IgD-negative memory B cell (primary cell): Measurements from ENCODE around the gene CALR3. TPM values are rescaled to one million over a fixed set of nuclear protein-coding genes. Genes with fewer than 3 reads are reported as not detected.

Source experiments
- H3K27ac Mint-ChIP-seq, 3 donors: one replicate each; pipeline ENCODE4 v1.8.0; 2020 to 2022; ENCODE audit warnings: mild to moderate bottlenecking in 3 of 3, mixed read lengths in 3 of 3, moderate library complexity in 1 of 3
- H3K27me3 Mint-ChIP-seq: one replicate; pipeline ENCODE4 v1.8.0; 2021; ENCODE audit warnings: mixed read lengths
- H3K36me3 Mint-ChIP-seq: one replicate; pipeline ENCODE4 v1.8.0; 2020; ENCODE audit warnings: mild to moderate bottlenecking, mixed read lengths
- H3K4me1 Mint-ChIP-seq, 3 donors: one replicate each; pipeline ENCODE4 v1.8.0; 2020 to 2022; ENCODE audit warnings: mixed read lengths in 3 of 3, mild to moderate bottlenecking in 1 of 3
- H3K4me3 Mint-ChIP-seq, 4 donors: one replicate each; pipeline ENCODE4 v1.8.0; 2020 to 2022; ENCODE audit warnings: mild to moderate bottlenecking in 4 of 4, mixed read lengths in 4 of 4, moderate library complexity in 3 of 4
- H3K9me3 Mint-ChIP-seq, 3 donors: one replicate each; pipeline ENCODE4 v1.8.0; 2020 to 2021; ENCODE audit warnings: mixed read lengths in 3 of 3, mild to moderate bottlenecking in 1 of 3
- polyA plus RNA-seq: library from polyadenylated mRNA; unstranded; fragments of 300-500 nt; fragmentation: Illumina TruSeq; gene quantifications from one replicate; pipeline ENCODE4 v1.2.3, GENCODE V29; 2021

The CALR3 gene
- polyA plus RNA-seq, 1 donor from 2014 or later = not detected

DNA sequence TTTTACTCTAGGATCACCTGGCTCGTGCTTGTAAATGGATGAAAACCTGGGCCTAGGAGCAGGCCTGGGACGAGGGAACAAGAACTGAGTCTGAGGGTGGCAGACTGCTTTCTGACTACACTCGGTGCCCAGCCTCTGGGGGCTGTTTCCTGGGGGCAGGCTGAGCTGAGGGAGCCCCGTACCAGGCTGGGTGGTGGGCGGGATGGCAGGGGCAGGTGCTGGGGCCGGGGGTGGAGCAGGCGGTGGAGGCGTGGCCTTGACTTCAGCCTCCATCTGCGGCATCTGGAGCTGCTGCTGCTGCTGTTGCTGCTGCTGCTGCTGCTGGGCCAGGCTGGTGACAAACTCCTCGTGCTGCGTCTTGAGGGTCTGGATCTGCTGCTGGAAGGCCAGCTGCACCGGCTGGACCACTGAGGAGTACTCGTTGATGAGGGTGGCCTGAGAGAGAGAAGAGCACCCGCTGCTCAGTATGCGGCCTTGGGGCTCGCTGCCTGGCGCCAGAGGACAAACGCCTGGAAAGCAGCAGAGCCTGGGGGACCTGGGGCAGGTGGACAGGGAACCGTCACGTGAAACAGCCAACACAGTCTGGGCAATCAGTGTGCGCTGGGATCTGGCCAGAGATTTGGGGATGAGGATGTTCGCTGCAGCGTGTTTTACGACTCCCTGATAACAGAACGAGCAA, 33.6 kb upstream of the CALR3 start:
- Mint-ChIP-seq H3K4me3 (peak overlapping the region in 1 of 4 donors; percentile 32), H3K36me3 (peaks cover 3% of the 10 kb centered on the region), H3K27me3 (no peaks in the 10 kb centered on the region), H3K4me1 (no peaks in the 10 kb centered on the region), H3K27ac (no peak overlapping the region), H3K9me3 (no peaks in the 10 kb centered on the region)

DNA sequence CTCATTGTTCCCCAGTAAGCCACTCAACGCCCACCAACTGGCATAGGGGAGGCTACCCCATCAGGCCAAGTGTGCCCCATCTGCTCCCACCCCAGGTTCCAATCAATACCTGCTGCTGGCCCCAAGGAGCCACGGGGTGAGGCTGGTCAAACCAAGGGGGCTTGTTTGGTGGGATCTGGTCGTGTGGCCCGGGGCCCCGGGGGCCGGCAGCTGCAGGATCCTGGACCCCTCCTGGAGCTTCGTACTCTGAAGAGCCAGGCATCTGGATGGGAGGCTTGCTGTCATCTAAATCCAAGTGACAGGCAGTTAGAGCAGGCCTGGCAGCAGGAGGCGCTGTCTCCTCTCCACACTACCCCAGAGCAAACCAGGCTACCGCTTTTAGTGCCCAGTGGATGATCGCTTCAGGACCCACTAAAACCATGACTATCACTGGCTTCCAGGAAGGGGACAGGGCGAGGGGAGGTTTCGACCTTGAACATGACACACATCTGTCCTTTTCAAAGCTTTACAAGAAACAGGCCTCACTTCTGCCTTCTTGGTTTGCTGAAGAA, 32.1 kb upstream of the CALR3 start:
- Mint-ChIP-seq H3K27ac (no peak overlapping the region), H3K36me3 (peaks cover 5% of the 10 kb centered on the region), H3K27me3 (no peaks in the 10 kb centered on the region)

DNA sequence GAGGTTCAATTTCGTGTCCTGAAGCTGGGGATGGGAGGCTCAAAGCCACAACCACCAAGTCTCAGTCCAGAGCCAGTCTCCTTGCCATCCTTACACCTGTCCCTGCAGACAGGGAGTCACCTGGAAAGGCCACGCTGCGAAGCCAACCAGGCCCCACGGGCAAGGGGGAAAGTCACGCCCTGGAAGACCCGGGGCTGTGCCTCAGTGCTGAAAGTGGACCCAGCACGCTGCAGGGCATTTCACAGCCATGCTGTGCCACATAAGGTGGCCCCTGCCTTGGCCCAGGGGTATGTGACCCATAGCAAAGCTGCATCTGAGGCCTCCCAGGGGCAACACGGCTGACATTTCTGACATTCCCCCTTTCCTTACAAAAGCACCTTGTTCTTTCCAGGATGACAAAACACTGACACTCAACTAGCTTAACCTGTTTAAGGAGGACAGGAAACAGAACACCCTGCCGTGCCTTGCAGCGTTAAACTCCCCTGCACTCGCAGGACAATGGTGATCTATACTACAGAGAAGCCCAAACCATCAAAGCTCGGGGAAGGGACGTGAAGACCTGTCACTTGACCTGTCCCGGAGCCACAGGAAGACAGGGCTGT, 31.5 kb upstream of the CALR3 start:
- Mint-ChIP-seq H3K9me3 (no peaks in the 10 kb centered on the region), H3K27me3 (no peaks in the 10 kb centered on the region), H3K27ac (no peak overlapping the region), H3K4me3 (no peak overlapping the region), H3K36me3 (peaks cover 5% of the 10 kb centered on the region), H3K4me1 (no peaks in the 10 kb centered on the region)

More for the DNA sequence above, 32.1 kb upstream of the CALR3 start:
- H3K9me3 Mint-ChIP-seq = no peaks in the 10 kb centered on the region
- no peaks in the 10 kb centered on the region for H3K4me1 Mint-ChIP-seq
- no peak overlapping the region for H3K4me3 Mint-ChIP-seq

DNA sequence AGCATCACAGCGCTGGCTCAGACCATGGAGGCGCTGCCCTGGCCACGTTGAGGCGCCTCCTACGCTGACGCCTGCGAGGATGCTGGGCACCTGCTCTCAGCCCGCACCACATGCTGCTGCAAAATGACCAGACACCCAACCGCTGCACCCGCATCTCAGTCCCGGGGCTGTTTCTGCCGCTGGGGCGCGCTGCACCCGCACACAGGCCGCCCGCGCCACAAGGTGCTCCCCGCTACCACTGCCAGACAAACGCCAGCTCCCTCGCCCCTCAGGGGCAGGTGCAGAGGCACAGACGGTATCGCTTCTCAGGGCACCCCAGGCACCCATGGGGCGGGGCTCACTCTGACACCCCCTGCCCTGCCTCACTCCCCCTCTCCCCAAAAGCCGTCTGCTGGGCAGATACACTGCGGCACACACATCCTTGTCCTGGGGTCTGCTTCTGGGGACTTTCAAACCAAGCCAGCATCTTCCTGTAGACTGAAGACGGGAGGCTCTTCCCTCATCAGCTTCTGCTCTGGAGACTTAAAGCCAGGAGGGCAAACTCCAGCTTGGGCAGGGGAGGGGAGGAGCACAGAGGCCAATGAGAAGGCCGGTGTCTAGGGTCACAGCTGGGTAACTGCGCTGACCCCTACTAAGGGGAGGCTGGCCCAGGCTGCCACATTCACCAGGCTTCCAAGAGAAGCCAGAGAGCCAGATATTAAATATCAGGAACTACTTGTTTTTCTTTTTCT, 29.9 kb upstream of the CALR3 start:
- peaks cover 4% of the 10 kb centered on the region for H3K36me3 Mint-ChIP-seq
- H3K4me1 Mint-ChIP-seq = no peaks in the 10 kb centered on the region
- H3K27me3 Mint-ChIP-seq = no peaks in the 10 kb centered on the region
- H3K9me3 Mint-ChIP-seq = no peaks in the 10 kb centered on the region
- no peak overlapping the region for H3K4me3 Mint-ChIP-seq
- H3K27ac Mint-ChIP-seq = no peak overlapping the region

DNA sequence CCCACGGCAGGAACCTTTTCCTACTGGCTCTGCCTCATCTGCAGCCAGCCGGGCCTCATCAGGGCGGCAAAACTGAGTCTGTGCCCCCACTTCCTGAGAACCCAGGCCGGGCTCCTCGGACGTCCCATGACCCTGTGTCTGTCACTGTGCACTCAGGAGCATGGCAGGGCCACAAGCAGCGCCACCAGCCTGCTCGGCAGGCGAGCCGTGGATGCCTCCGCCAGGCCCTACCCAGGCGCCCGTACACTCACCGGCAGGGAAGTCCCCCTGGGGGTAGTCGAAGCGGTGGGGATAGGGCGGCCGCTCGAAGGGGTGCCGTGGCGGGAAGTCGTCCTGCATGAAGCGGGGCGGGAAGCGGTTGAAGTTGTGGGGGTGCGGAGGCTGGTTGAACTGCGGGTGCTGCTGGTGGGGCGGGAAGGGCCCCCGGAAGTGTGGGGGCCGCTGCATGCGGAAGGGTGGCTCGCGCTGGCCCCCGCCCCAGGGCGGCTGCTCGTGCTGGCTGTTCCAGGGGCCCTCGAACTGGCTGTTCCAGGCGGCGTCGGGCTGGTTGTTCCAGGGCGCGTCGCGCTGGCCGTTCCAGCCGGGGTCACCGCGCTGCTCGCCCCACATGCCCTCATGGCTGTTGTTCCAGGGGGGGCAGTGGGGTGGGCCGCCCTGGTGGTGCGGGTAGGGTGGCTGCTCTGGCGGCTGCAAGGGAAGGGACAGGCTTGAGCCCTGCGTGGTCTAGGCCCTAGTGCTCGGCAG, 29.2 kb upstream of the CALR3 start:
- no peaks in the 10 kb centered on the region for H3K9me3 Mint-ChIP-seq
- no peaks in the 10 kb centered on the region for H3K27me3 Mint-ChIP-seq
- peaks cover 4% of the 10 kb centered on the region for H3K36me3 Mint-ChIP-seq
- H3K4me3 Mint-ChIP-seq = no peak overlapping the region
- H3K27ac Mint-ChIP-seq = no peak overlapping the region
- no peaks in the 10 kb centered on the region for H3K4me1 Mint-ChIP-seq

DNA sequence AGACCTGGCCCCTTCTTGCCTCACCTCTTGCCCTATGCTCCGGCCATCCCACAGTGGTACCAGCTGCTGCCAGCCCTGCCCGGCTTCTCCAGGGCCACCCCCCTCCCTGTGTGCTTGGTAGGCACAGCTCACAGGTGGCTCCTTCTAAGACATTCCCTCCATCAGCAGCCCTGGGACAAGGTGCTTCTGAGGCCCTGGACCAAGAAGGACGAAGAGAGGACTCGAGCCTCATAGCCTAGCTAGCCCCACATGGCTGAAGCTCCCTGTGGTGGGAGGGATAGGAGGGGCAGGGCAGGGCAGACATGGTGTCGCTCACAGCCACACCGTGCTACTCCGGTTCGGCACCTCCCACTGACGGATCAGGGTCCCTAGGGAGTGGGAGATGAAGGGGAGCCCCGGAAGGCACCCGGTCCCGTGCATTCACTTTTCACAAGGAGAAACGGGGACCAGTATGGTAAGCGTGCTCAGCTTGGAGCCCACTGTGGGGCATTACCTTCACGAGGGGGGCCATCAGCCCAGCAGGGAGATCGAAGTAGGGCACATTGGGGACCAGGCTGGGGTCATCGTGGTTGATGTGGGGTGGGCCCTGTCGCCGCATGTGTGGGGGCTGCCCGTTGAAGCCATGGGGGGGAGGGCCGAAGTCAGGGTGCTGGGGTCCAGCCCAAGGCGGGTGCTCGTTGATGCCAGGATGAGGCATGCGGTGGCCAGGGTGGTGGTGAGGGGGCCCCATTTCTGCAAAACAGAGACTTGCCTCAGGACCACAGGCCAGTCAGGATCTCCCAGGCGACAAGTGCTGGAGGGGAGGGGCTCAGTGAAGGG, 26.8 kb upstream of the CALR3 start:
- peaks cover 4% of the 10 kb centered on the region for H3K36me3 Mint-ChIP-seq

DNA sequence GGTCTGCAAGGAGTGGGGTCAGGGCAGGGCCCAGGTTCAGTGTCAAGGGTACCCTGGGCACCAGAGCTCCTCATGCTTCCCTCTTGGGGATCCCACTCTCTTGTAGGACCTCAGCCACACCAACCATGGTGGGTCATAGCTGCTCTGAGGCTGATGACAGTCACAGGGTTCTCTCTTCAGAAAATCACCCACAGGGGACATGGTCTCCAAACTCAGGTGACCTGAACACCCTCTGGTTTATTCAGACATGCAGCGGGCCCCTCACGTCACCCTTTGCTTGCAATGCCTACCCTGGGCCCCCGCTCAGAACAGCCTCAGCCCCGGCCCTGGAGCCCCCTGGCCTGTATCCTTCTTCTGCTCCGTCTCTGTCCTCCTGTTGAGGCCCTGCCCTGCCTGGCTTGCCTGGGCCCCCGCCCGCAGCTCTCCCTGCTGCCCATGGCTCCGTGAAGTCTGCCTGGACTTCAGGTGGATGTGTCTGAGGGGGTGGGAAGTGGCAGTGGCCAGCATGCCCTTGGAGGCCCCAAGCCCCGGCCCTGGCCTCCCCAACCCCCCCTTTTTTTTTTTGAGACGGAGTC, 25.8 kb upstream of the CALR3 start:
- H3K36me3 Mint-ChIP-seq = peaks cover 4% of the 10 kb centered on the region
- no peaks in the 10 kb centered on the region for H3K27me3 Mint-ChIP-seq
- no peak overlapping the region for H3K27ac Mint-ChIP-seq
- no peaks in the 10 kb centered on the region for H3K9me3 Mint-ChIP-seq
- H3K4me1 Mint-ChIP-seq = no peaks in the 10 kb centered on the region
- H3K4me3 Mint-ChIP-seq = no peak overlapping the region

More for the DNA sequence above, 26.8 kb upstream of the CALR3 start:
- Mint-ChIP-seq H3K4me3 (no peak overlapping the region), H3K27ac (no peak overlapping the region), H3K4me1 (no peaks in the 10 kb centered on the region), H3K27me3 (no peaks in the 10 kb centered on the region), H3K9me3 (no peaks in the 10 kb centered on the region)

DNA sequence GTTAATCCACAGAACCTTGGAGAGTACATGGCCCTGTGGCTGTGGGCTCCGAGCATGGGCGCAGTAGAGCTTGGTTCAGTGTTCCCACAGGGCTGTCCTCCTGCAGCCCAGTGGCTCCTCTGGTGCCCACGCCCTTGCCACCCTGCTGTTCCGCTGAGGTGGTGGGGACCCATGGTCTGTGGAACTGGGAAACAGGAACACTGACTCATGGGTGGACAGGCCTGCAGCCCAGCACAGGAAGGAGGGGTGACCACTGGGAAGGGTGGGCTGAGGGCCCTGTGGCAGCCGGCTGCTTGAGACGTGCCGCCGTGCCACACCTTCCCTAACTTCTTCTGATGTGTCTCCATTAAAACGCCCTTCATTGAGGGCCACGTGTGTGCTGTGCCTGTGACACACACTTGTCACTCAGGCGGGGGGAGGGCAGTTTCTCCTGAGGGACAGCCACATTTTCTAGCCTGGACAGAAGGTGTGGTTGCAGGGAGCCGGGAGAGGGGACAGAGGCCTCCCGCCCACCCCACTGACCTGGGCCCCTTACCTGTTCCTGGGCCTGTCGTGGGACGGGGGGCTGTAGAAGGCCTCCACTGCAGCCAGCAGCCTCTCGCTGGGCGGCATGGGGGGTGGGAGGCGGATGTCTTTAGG, 25.1 kb upstream of the CALR3 start:
- no peaks in the 10 kb centered on the region for H3K4me1 Mint-ChIP-seq
- H3K4me3 Mint-ChIP-seq = no peak overlapping the region
- peaks cover 4% of the 10 kb centered on the region for H3K36me3 Mint-ChIP-seq
- no peaks in the 10 kb centered on the region for H3K27me3 Mint-ChIP-seq
- no peak overlapping the region for H3K27ac Mint-ChIP-seq
- no peaks in the 10 kb centered on the region for H3K9me3 Mint-ChIP-seq

DNA sequence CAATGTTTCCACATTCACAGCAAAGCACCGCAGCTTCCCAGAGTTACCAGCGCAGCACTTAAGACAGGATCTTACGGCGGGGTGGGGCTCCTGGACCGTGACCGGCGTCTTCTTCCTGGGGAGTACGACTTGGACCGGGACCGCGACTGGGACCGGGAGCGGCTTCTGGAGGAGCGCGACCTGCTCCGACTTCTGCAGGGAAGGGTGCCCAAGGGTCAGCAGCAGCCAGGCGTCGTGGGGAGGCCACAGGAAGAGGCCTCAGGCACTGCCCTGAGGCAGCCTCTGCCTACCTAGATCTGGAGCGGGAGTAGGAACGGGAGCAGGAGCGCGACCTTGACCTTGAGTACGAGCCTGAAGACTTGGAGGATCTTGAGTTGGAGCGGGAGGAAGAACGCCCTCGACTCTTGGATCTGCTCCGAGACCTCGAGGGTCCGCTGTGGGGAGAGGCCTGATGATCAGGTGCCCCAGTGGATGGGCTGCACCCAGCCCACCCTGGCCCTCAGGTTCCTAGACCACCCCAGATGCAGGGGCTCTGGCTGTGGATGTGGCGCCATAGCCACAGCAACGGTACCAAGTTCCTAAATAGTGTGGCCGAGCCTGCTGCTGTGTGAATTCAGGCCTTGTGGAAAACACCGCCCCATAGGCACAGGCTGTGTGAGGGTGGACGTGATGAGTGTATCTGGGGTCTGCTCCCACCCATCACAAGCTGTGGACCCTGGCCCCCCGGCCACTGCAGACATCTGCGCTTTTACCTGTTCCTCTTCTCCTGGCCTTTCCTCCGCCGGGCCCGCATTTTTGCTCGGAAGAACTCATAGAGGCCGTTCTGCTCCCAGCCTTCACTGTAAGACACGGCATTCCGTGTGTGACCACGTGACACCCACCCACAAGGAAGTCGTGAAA, 24.4 kb upstream of the CALR3 start:
- peaks cover 4% of the 10 kb centered on the region for H3K36me3 Mint-ChIP-seq
- no peaks in the 10 kb centered on the region for H3K27me3 Mint-ChIP-seq
- H3K27ac Mint-ChIP-seq = peak overlapping the region in 1 of 3 donors; percentile 64
- no peaks in the 10 kb centered on the region for H3K4me1 Mint-ChIP-seq
- H3K4me3 Mint-ChIP-seq = peak overlapping the region in 1 of 4 donors; percentile 52
- no peaks in the 10 kb centered on the region for H3K9me3 Mint-ChIP-seq

DNA sequence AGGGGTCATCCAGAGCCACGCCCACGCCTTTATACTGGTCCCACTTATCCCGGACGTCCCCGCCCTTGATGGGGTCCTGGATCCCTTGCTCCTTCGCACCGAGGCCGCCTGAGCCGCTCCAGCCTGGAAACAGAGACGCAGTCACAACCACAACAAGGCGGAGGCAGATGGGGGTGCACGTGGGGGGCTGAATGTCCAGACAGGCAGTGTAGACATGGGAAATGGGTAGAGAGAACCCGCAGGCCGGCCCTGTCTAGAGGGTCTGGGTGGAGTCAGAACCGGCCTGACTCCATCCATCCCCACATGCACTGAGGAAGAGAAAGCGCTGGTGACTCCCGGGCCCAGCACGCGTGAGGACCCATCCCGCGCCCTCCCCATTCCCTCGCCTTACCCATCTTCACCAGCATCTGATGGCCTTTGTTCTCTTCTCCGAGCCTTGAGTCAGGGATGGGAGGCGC, 23.3 kb upstream of the CALR3 start:
- peak overlapping the region in 1 of 4 donors; percentile 49 for H3K4me3 Mint-ChIP-seq
- H3K27ac Mint-ChIP-seq = peak overlapping the region in 1 of 3 donors; percentile 64
- H3K27me3 Mint-ChIP-seq = no peaks in the 10 kb centered on the region
- H3K9me3 Mint-ChIP-seq = no peaks in the 10 kb centered on the region
- H3K36me3 Mint-ChIP-seq = peaks cover 4% of the 10 kb centered on the region
- H3K4me1 Mint-ChIP-seq = no peaks in the 10 kb centered on the region

DNA sequence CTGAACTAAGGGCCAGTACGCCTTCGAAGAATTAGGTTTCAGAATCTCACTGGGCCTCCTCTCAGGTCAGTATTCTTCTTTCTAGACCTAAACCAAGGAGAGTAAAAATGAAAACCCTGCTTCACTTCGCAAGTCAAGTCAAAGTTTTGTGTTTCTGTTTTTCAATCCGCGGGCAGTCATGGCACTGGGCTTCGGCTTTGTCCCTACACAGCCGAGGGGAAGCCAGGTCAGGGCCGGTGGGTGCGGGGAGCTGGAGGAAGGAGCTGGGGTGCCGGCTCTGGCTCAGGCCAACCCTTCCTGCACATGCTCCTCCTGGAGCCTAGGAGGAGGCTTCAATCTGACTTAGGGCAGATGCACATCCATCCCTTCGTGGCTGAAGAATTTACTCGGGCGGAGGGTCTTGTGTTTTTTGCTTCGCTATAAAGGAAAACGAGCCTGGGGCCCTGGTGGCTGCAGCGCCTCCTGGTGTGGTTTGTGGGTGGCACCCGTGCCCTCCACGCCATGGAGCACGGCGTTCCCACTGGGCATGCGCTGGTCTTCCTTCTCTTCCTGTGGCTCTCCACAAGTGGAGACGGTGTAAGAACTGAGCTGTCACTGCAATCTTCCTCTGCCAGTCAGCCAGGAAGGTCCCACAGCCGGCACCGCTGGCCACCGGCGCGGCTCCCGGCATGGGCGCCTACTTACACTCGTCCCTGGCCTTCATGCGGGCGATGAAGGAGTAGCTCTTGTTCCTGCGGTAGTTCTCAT, 22.7 kb upstream of the CALR3 start:
- Mint-ChIP-seq H3K36me3 (peaks cover 2% of the 10 kb centered on the region), H3K4me3 (no peak overlapping the region)

DNA sequence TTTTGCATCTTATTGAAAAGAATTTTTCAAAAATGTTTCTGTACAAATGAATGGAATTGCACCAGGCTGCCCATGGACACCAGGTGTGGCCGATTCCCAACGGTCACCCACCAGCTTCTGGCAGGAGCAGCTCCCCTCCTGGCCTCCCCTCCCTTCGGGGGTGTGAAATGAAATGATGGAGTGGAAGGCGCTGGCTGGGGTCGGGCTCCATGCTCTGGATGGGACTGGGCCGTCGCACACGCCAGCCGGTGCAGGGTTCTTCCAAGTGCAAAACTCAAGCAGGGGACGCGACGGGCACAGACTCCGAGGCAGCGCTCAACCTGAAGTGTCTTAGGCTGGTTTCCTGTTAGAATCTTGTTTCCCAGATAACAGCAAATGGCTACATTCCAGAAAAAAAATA, 22.1 kb upstream of the CALR3 start:
- H3K4me1 Mint-ChIP-seq = no peaks in the 10 kb centered on the region
- H3K9me3 Mint-ChIP-seq = no peaks in the 10 kb centered on the region
- peak overlapping the region in 1 of 4 donors; percentile 44 for H3K4me3 Mint-ChIP-seq
- no peaks in the 10 kb centered on the region for H3K27me3 Mint-ChIP-seq
- H3K36me3 Mint-ChIP-seq = peaks cover 2% of the 10 kb centered on the region
- peak overlapping the region in 1 of 3 donors; percentile 37 for H3K27ac Mint-ChIP-seq

More for the DNA sequence above, 22.7 kb upstream of the CALR3 start:
- H3K9me3 Mint-ChIP-seq = no peaks in the 10 kb centered on the region
- H3K27ac Mint-ChIP-seq = peak overlapping the region in 1 of 3 donors; percentile 37
- no peaks in the 10 kb centered on the region for H3K27me3 Mint-ChIP-seq
- H3K4me1 Mint-ChIP-seq = no peaks in the 10 kb centered on the region
